Glutamatergic neuron (in vitro differentiated cells): ENCODE measurements around the gene MSRB1. TPM values are rescaled to one million over a fixed set of nuclear protein-coding genes. Genes with fewer than 3 reads are reported as not detected.

Source experiments
- DNase-seq: peaks from one replicate; pipeline ENCODE4 v3.0.0; 2022
- H3K27ac Mint-ChIP-seq: one replicate; pipeline ENCODE4 v1.8.0; 2020; ENCODE audit warnings: mild to moderate bottlenecking, mixed read lengths, inconsistent platforms; ENCODE audit not compliant: unreplicated experiment
- H3K27me3 Mint-ChIP-seq: one replicate; pipeline ENCODE4 v1.8.0; 2020; ENCODE audit warnings: mild to moderate bottlenecking, moderate library complexity, mixed read lengths, inconsistent platforms; ENCODE audit not compliant: unreplicated experiment
- H3K36me3 Mint-ChIP-seq: one replicate; pipeline ENCODE4 v1.8.0; 2020; ENCODE audit warnings: mild to moderate bottlenecking, mixed read lengths, inconsistent platforms; ENCODE audit not compliant: unreplicated experiment
- H3K4me1 Mint-ChIP-seq: one replicate; pipeline ENCODE4 v1.8.0; 2020; ENCODE audit warnings: mild to moderate bottlenecking, low read depth, mixed read lengths, inconsistent platforms; ENCODE audit not compliant: unreplicated experiment
- H3K4me3 Mint-ChIP-seq: one replicate; pipeline ENCODE4 v1.8.0; 2020; ENCODE audit warnings: mild to moderate bottlenecking, mixed read lengths, inconsistent platforms; ENCODE audit not compliant: unreplicated experiment
- H3K9me3 Mint-ChIP-seq: one replicate; pipeline ENCODE4 v1.8.0; 2020; ENCODE audit warnings: mild to moderate bottlenecking, moderate library complexity, mixed read lengths, inconsistent platforms; ENCODE audit not compliant: unreplicated experiment
- total RNA-seq: library from RNA; stranded (reverse); fragmentation: NEBNext Ultra II Directional; extraction: Animal tissue kit (Norgen Biotek cat#: 25700); gene quantifications from one replicate; pipeline ENCODE4 v1.2.1, GENCODE V29; 2021; ENCODE audit not compliant: unreplicated experiment
- TF ChIP-seq, protein P1 (sequence below): fragments of 200-600 bp; sonication (generic); IDR thresholded peaks from one replicate; pipeline ENCODE4 v1.5.0; 2021; ENCODE audit not compliant: partially characterized antibody, unreplicated experiment

MSRB1 gene
- total RNA-seq, 1 donor from 2014 or later: 50.9 TPM

DNA sequence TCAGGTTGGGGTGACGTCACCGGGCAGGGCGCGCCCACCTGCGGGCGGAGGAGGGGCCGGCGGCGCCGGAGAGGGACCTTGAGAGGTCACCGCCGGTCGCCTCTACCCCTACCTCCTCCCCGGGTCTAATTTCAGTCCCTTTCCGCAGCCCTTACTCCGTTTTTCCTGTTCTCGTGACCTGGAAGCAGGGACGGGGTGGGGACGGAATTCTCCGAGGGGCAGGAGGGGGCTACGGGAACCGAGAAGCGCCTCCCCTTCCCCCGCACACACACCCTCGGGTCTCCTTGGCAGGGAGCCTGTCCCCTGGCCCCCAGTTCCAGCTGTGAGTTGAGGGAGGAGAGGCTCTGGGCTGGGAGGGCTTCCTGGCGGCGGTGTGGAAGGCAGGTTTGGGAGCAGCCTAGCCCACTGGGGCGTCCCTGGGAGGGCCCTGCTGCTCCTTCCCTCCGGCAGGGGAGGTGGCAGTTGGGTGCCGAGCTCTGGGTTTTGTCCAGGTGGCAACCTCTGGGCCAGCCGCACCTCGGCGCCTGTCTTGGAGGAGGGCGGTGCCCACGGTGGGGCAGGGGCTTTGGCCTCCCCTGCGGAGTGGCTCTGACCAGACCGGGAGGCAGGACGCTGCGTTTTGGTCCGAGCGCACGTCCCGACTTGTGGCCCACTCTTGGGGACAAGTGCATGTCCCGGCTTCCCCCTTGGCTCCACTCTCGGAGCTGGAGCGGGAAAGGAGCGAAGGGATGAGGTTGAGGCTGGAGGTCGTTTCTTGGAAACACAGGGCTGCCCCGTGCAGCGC lies 47.5 kb upstream of the MSRB1 start:
- H3K4me1 Mint-ChIP-seq: peaks cover 5% of the 10 kb centered on the region
- H3K4me3 Mint-ChIP-seq: peak overlapping the region; percentile 76
- peaks cover 16% of the 10 kb centered on the region for H3K9me3 Mint-ChIP-seq
- TF ChIP-seq, protein P1, sequence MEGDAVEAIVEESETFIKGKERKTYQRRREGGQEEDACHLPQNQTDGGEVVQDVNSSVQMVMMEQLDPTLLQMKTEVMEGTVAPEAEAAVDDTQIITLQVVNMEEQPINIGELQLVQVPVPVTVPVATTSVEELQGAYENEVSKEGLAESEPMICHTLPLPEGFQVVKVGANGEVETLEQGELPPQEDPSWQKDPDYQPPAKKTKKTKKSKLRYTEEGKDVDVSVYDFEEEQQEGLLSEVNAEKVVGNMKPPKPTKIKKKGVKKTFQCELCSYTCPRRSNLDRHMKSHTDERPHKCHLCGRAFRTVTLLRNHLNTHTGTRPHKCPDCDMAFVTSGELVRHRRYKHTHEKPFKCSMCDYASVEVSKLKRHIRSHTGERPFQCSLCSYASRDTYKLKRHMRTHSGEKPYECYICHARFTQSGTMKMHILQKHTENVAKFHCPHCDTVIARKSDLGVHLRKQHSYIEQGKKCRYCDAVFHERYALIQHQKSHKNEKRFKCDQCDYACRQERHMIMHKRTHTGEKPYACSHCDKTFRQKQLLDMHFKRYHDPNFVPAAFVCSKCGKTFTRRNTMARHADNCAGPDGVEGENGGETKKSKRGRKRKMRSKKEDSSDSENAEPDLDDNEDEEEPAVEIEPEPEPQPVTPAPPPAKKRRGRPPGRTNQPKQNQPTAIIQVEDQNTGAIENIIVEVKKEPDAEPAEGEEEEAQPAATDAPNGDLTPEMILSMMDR: no peak
- H3K36me3 Mint-ChIP-seq: no peaks in the 10 kb centered on the region
- peak; percentile 77 for DNase-seq
- H3K27me3 Mint-ChIP-seq: peaks cover 14% of the 10 kb centered on the region
- no peak overlapping the region for H3K27ac Mint-ChIP-seq

DNA sequence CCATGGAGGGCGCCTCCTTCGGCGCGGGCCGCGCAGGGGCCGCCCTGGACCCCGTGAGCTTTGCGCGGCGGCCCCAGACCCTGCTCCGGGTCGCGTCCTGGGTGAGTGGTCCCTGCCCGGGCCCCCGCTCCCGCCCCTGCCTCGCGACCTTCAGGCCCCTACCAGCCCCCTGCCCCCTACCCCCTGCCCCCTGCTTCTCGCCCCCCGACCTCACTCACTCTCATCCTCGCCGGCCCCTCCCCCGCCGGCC lies 47.0 kb upstream of the MSRB1 start:
- H3K4me3 Mint-ChIP-seq: no peak overlapping the region
- peaks cover 16% of the 10 kb centered on the region for H3K9me3 Mint-ChIP-seq

DNA sequence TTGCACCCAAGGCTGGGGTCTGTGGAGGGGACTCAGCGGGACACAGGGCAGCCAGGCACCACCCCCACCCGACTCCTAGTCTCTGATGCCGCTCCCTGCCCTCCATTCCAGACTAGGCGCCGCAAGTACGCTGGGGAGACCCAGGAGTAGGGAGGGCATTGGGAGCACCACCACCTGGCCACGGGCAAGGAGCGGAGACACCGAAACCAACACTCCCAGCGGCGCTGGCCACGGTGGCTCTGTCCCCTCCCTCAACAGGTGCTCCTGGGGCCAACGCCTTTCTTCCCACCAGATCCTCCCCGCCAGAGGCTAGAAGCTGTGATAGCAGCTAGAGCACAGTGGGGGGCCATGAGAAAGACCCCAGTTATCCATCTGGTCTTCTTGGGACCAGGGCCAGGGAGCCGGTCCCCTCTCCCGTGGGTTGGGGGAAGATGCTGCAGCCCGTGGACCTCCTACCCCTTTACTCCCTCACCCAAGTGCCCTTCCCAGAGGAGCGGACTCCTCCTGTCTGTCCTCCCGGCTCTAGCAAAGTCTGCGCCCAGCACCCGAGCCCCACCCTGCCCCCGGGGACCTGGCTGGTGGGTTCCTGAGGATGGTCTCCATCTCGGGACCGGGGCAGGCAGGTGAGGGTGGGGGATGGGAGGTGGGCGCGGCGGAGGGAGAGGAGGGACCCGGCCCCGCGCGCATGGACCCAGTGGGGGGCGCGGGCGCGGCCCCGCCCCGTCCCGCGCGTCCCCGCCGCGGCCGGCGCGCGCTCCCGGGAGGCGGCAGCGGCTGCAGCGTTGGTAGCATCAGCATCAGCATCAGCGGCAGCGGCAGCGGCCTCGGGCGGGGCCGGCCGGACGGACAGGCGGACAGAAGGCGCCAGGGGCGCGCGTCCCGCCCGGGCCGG lies 46.5 kb upstream of the MSRB1 start, which contains the start of gene SYNGR3:
SYNGR3 (plus strand) TSS at position 762 of the 892 bp plus-strand sequence. CDS start 133 bp downstream, outside the sequence.
- peak within 1 kb of the TSS; percentile 83 for H3K4me3 Mint-ChIP-seq
- TF ChIP-seq, protein P1: no peak
- peaks cover 16% of the 10 kb centered on the region for H3K9me3 Mint-ChIP-seq
- no peaks in the 10 kb centered on the region for H3K36me3 Mint-ChIP-seq
- peak within 1 kb of the TSS; percentile 66 for H3K27ac Mint-ChIP-seq
- H3K27me3 Mint-ChIP-seq: peaks cover 19% of the 10 kb centered on the region
- no peak for DNase-seq
- peaks cover 5% of the 10 kb centered on the region for H3K4me1 Mint-ChIP-seq

More for the DNA sequence above, 47.0 kb upstream of the MSRB1 start:
- H3K27ac Mint-ChIP-seq: no peak overlapping the region
- H3K36me3 Mint-ChIP-seq: no peaks in the 10 kb centered on the region
- peaks cover 14% of the 10 kb centered on the region for H3K27me3 Mint-ChIP-seq
- no peak for DNase-seq
- H3K4me1 Mint-ChIP-seq: peaks cover 5% of the 10 kb centered on the region
- TF ChIP-seq, protein P1: no peak

GRCh38 chr16:1987198-1987597 lies 44.2 kb upstream of the MSRB1 start:
- TF ChIP-seq, protein P1: no peak
- no peak for DNase-seq
- Mint-ChIP-seq H3K27me3 (peaks cover 24% of the 10 kb centered on the region), H3K36me3 (no peaks in the 10 kb centered on the region), H3K9me3 (peaks cover 12% of the 10 kb centered on the region), H3K27ac (no peak overlapping the region), H3K4me3 (no peak overlapping the region), H3K4me1 (peaks cover 15% of the 10 kb centered on the region)
